ENCODE results near the gene SH3PXD2B. TPM values are rescaled to one million over a fixed set of nuclear protein-coding genes. Genes with fewer than 3 reads are reported as not detected.
"Not testable (repeated sequence)": the region's sequence is repeated elsewhere in the genome, so short reads cannot be mapped to it uniquely, and the experiment has no call there.

Gene SH3PXD2B
- total and polyA plus RNA-seq, 11 donors = 1.1 to 22.7 (median 6.9) TPM

- TF ChIP-seq POLR2A (IDR thresholded peaks at IDR 0.05) (no peak), CTCF (IDR thresholded peaks at IDR 0.05) (no peak)
Measured at GRCh38 chr5:172412724-172413286, 41.5 kb downstream of the SH3PXD2B start.

GRCh38 chr5:172411484-172412072 lies 42.7 kb downstream of the SH3PXD2B start:
- DNase-seq = peak in 2 of 5 donors; percentile 60 to 72
- H3K27me3 ChIP-seq = no peaks in the 10 kb centered on the region
- ATAC-seq = peak in 1 of 4 donors; percentile 23
- no peak for TF ChIP-seq CTCF (IDR thresholded peaks at IDR 0.05)
- H3K27ac ChIP-seq = peak overlapping the region in 11 of 12 donors; percentile 13 to 89 (median 72)
- no peaks in the 10 kb centered on the region for H3K9me3 ChIP-seq
- peaks cover 0 to 77% (median 17%) of the 10 kb centered on the region in 12 donors for H3K4me1 ChIP-seq
- intact Hi-C loops (cut with DNase I) = no loop called here
- peaks cover 0 to 5% (median 0%) of the 10 kb centered on the region in 9 donors for H3K36me3 ChIP-seq
- H3K4me3 ChIP-seq = no peak overlapping the region
- 64 to 83% (median 78%) methylated on average over 7 of the region's 7 CpGs for WGBS, 4 donors

More at GRCh38 chr5:172412724-172413286, 41.5 kb downstream of the SH3PXD2B start:
- no peaks in the 10 kb centered on the region for H3K36me3 ChIP-seq
- intact Hi-C loops (cut with DNase I) = no loop called here
- WGBS, 4 donors = 55 to 65% (median 61%) methylated on average over 13 of the region's 13 CpGs
- H3K27me3 ChIP-seq = no peaks in the 10 kb centered on the region
- no peak overlapping the region for H3K4me3 ChIP-seq
- H3K27ac ChIP-seq = peak overlapping the region; percentile 42 to 89 (median 71)
- DNase-seq (peak; percentile 87 to 93 (median 92)), ATAC-seq (peak; percentile 82 to 90 (median 83))
- H3K9me3 ChIP-seq = no peaks in the 10 kb centered on the region
- H3K4me1 ChIP-seq = peaks cover 0 to 73% (median 20%) of the 10 kb centered on the region in 12 donors

- Histone ChIP-seq H3K9me3 (no peaks in the 10 kb centered on the region), H3K27ac (peak overlapping the region in 9 of 12 donors; percentile 32 to 89 (median 73)), H3K4me1 (peaks cover 0 to 78% (median 17%) of the 10 kb centered on the region in 12 donors), H3K27me3 (no peaks in the 10 kb centered on the region), H3K4me3 (no peak overlapping the region), H3K36me3 (peaks cover 0 to 10% (median 1%) of the 10 kb centered on the region in 9 donors)
- ATAC-seq (no peak), DNase-seq (no peak)
- TF ChIP-seq CTCF (IDR thresholded peaks at IDR 0.05) (no peak), POLR2A (IDR thresholded peaks at IDR 0.05) (no peak)
- intact Hi-C loops (cut with DNase I) = no loop called here
- WGBS, 4 donors = 68 to 86% (median 78%) methylated on average over 5 of the region's 5 CpGs
Measured at GRCh38 chr5:172410662-172411483, 43.5 kb downstream of the SH3PXD2B start.

- WGBS, 4 donors = 87 to 96% (median 91%) methylated on average over 4 of the region's 4 CpGs
Measured at GRCh38 chr5:172410160-172410559, 44.2 kb downstream of the SH3PXD2B start.

GRCh38 chr5:172409477-172409876 lies 44.8 kb downstream of the SH3PXD2B start:
- H3K27me3 ChIP-seq; ATAC-seq; H3K9me3 ChIP-seq; H3K4me3 ChIP-seq; DNase-seq; intact Hi-C loops (cut with DNase I): not testable (repeated sequence)
- Histone ChIP-seq H3K4me1 (peaks cover 0 to 64% (median 14%) of the 10 kb centered on the region in 12 donors), H3K36me3 (peaks cover 0 to 24% (median 12%) of the 10 kb centered on the region in 9 donors), H3K27ac (peak overlapping the region in 2 of 12 donors; percentile 59 to 88)
- 97 to 99% (median 98%) methylated on average over 5 of the region's 5 CpGs for WGBS, 4 donors

More at GRCh38 chr5:172410160-172410559, 44.2 kb downstream of the SH3PXD2B start:
- DNase-seq = no peak
- Histone ChIP-seq H3K27me3 (no peaks in the 10 kb centered on the region), H3K27ac (peak overlapping the region in 2 of 12 donors; percentile 62 to 88), H3K9me3 (no peaks in the 10 kb centered on the region), H3K4me1 (peaks cover 0 to 70% (median 17%) of the 10 kb centered on the region in 12 donors), H3K36me3 (peaks cover 0 to 17% (median 8%) of the 10 kb centered on the region in 9 donors), H3K4me3 (no peak overlapping the region)
- intact Hi-C loops (cut with DNase I) = no loop called here
- TF ChIP-seq CTCF (IDR thresholded peaks at IDR 0.05) = no peak
- no peak for TF ChIP-seq POLR2A (IDR thresholded peaks at IDR 0.05)
- ATAC-seq = no peak
